IgD-negative memory B cell (primary cell): ENCODE measurements around the gene PYGO1. TPM values are rescaled to one million over a fixed set of nuclear protein-coding genes. Genes with fewer than 3 reads are reported as not detected.
A peak's percentile ranks its signal among the peaks of the same experiment; 100 is the strongest.
"Not testable (repeated sequence)": the region's sequence is repeated elsewhere in the genome, so short reads cannot be mapped to it uniquely, and the experiment has no call there.

Experiments used
- H3K27ac Mint-ChIP-seq, 3 donors: one replicate each; pipeline ENCODE4 v1.8.0; 2020 to 2022; ENCODE audit warnings: mild to moderate bottlenecking in 3 of 3, mixed read lengths in 3 of 3, moderate library complexity in 1 of 3
- H3K27me3 Mint-ChIP-seq: one replicate; pipeline ENCODE4 v1.8.0; 2021; ENCODE audit warnings: mixed read lengths
- H3K36me3 Mint-ChIP-seq: one replicate; pipeline ENCODE4 v1.8.0; 2020; ENCODE audit warnings: mild to moderate bottlenecking, mixed read lengths
- H3K4me1 Mint-ChIP-seq, 3 donors: one replicate each; pipeline ENCODE4 v1.8.0; 2020 to 2022; ENCODE audit warnings: mixed read lengths in 3 of 3, mild to moderate bottlenecking in 1 of 3
- H3K4me3 Mint-ChIP-seq, 4 donors: one replicate each; pipeline ENCODE4 v1.8.0; 2020 to 2022; ENCODE audit warnings: mild to moderate bottlenecking in 4 of 4, mixed read lengths in 4 of 4, moderate library complexity in 3 of 4
- H3K9me3 Mint-ChIP-seq, 3 donors: one replicate each; pipeline ENCODE4 v1.8.0; 2020 to 2021; ENCODE audit warnings: mixed read lengths in 3 of 3, mild to moderate bottlenecking in 1 of 3
- polyA plus RNA-seq: library from polyadenylated mRNA; unstranded; fragments of 300-500 nt; fragmentation: Illumina TruSeq; gene quantifications from one replicate; pipeline ENCODE4 v1.2.3, GENCODE V29; 2021

Gene PYGO1
- polyA plus RNA-seq, 1 donor from 2014 or later = not detected

- H3K27ac Mint-ChIP-seq = no peak overlapping the region
- H3K27me3 Mint-ChIP-seq = no peaks in the 10 kb centered on the region
- peak overlapping the region in 1 of 4 donors; percentile 65 for H3K4me3 Mint-ChIP-seq
- H3K4me1 Mint-ChIP-seq = peaks cover 8 to 22% (median 11%) of the 10 kb centered on the region in 3 donors
- H3K36me3 Mint-ChIP-seq = peaks cover 6% of the 10 kb centered on the region
- peaks cover 0 to 3% (median 0%) of the 10 kb centered on the region in 3 donors for H3K9me3 Mint-ChIP-seq
Measured at GRCh38 chr15:55535436-55535835, 52.7 kb downstream of the PYGO1 start.

- no peak overlapping the region for H3K27ac Mint-ChIP-seq
- no peaks in the 10 kb centered on the region for H3K27me3 Mint-ChIP-seq
- H3K9me3 Mint-ChIP-seq = peaks cover 0 to 1% (median 1%) of the 10 kb centered on the region in 3 donors
- peaks cover 6% of the 10 kb centered on the region for H3K36me3 Mint-ChIP-seq
- H3K4me3 Mint-ChIP-seq = no peak overlapping the region
- H3K4me1 Mint-ChIP-seq = peaks cover 8 to 22% (median 11%) of the 10 kb centered on the region in 3 donors
Measured at GRCh38 chr15:55532944-55533343, 55.2 kb downstream of the PYGO1 start.

- Mint-ChIP-seq H3K36me3 (peaks cover 4% of the 10 kb centered on the region), H3K4me1 (peaks cover 0 to 22% (median 11%) of the 10 kb centered on the region in 3 donors), H3K4me3 (no peak overlapping the region), H3K9me3 (peaks cover 0 to 1% (median 1%) of the 10 kb centered on the region in 3 donors), H3K27me3 (peaks cover 2% of the 10 kb centered on the region), H3K27ac (no peak overlapping the region)
Measured at GRCh38 chr15:55530861-55531313, 57.3 kb downstream of the PYGO1 start.

GRCh38 chr15:55528812-55529211 lies 59.3 kb downstream of the PYGO1 start:
- no peak overlapping the region for H3K27ac Mint-ChIP-seq
- peaks cover 0 to 15% (median 1%) of the 10 kb centered on the region in 3 donors for H3K4me1 Mint-ChIP-seq
- no peak overlapping the region for H3K4me3 Mint-ChIP-seq
- peaks cover 2% of the 10 kb centered on the region for H3K27me3 Mint-ChIP-seq
- H3K36me3 Mint-ChIP-seq = peaks cover 1% of the 10 kb centered on the region
- peaks cover 0 to 4% (median 1%) of the 10 kb centered on the region in 3 donors for H3K9me3 Mint-ChIP-seq

GRCh38 chr15:55527150-55527549 lies 61.0 kb downstream of the PYGO1 start:
- Mint-ChIP-seq H3K27ac (no peak overlapping the region), H3K4me3 (no peak overlapping the region), H3K9me3 (peaks cover 0 to 4% (median 0%) of the 10 kb centered on the region in 3 donors), H3K4me1 (peaks cover 0 to 3% (median 0%) of the 10 kb centered on the region in 3 donors), H3K36me3 (no peaks in the 10 kb centered on the region), H3K27me3 (peaks cover 10% of the 10 kb centered on the region)

- Mint-ChIP-seq H3K36me3 (no peaks in the 10 kb centered on the region), H3K4me3 (no peak overlapping the region), H3K4me1 (peaks cover 0 to 3% (median 0%) of the 10 kb centered on the region in 3 donors), H3K9me3 (peaks cover 0 to 4% (median 0%) of the 10 kb centered on the region in 3 donors), H3K27ac (no peak overlapping the region), H3K27me3 (peaks cover 10% of the 10 kb centered on the region)
Measured at GRCh38 chr15:55526559-55527036, 61.5 kb downstream of the PYGO1 start.

GRCh38 chr15:55522742-55523450 lies 65.2 kb downstream of the PYGO1 start:
- Mint-ChIP-seq H3K9me3 (peaks cover 0 to 3% (median 2%) of the 10 kb centered on the region in 3 donors), H3K4me1 (no peaks in the 10 kb centered on the region), H3K36me3 (peaks cover 1% of the 10 kb centered on the region), H3K4me3 (no peak overlapping the region), H3K27me3 (peaks cover 10% of the 10 kb centered on the region), H3K27ac (no peak overlapping the region)

- peaks cover 9% of the 10 kb centered on the region for H3K27me3 Mint-ChIP-seq
- no peak overlapping the region for H3K27ac Mint-ChIP-seq
- H3K4me1 Mint-ChIP-seq = no peaks in the 10 kb centered on the region
- H3K9me3 Mint-ChIP-seq = peaks cover 0 to 3% (median 0%) of the 10 kb centered on the region in 3 donors
- H3K4me3 Mint-ChIP-seq = no peak overlapping the region
- H3K36me3 Mint-ChIP-seq = peaks cover 1% of the 10 kb centered on the region
Measured at GRCh38 chr15:55518641-55519040, 69.5 kb downstream of the PYGO1 start.

- no peak overlapping the region for H3K27ac Mint-ChIP-seq
- no peak overlapping the region for H3K4me3 Mint-ChIP-seq
- peaks cover 1% of the 10 kb centered on the region for H3K36me3 Mint-ChIP-seq
- no peaks in the 10 kb centered on the region for H3K4me1 Mint-ChIP-seq
- H3K9me3 Mint-ChIP-seq = peaks cover 0 to 3% (median 0%) of the 10 kb centered on the region in 3 donors
- H3K27me3 Mint-ChIP-seq = peaks cover 5% of the 10 kb centered on the region
Measured at GRCh38 chr15:55518009-55518408, 70.1 kb downstream of the PYGO1 start.

- Mint-ChIP-seq H3K4me3 (no peak overlapping the region), H3K27ac (peak overlapping the region in 1 of 3 donors; percentile 32), H3K27me3 (peaks cover 7% of the 10 kb centered on the region), H3K9me3 (peaks cover 0 to under 1% (median 0%) of the 10 kb centered on the region in 3 donors), H3K4me1 (no peaks in the 10 kb centered on the region), H3K36me3 (peaks cover 1% of the 10 kb centered on the region)
Measured at GRCh38 chr15:55515991-55516776, 72.0 kb downstream of the PYGO1 start.

- Mint-ChIP-seq H3K9me3 (no peaks in the 10 kb centered on the region), H3K36me3 (peaks cover 1% of the 10 kb centered on the region), H3K4me3 (no peak overlapping the region), H3K4me1 (no peaks in the 10 kb centered on the region), H3K27me3 (peaks cover 7% of the 10 kb centered on the region), H3K27ac (no peak overlapping the region)
Measured at GRCh38 chr15:55515491-55515890, 72.7 kb downstream of the PYGO1 start.

GRCh38 chr15:55514414-55514850 lies 73.7 kb downstream of the PYGO1 start:
- H3K4me3 Mint-ChIP-seq = no peak overlapping the region
- no peaks in the 10 kb centered on the region for H3K9me3 Mint-ChIP-seq
- H3K4me1 Mint-ChIP-seq = no peaks in the 10 kb centered on the region
- no peak overlapping the region for H3K27ac Mint-ChIP-seq
- H3K27me3 Mint-ChIP-seq = peaks cover 7% of the 10 kb centered on the region
- H3K36me3 Mint-ChIP-seq = peaks cover 1% of the 10 kb centered on the region

- not testable (repeated sequence) for H3K9me3 Mint-ChIP-seq, H3K36me3 Mint-ChIP-seq, H3K27me3 Mint-ChIP-seq, H3K27ac Mint-ChIP-seq, H3K4me3 Mint-ChIP-seq, H3K4me1 Mint-ChIP-seq
Measured at GRCh38 chr15:55513621-55514413, 74.3 kb downstream of the PYGO1 start.

GRCh38 chr15:55513152-55513551 lies 75.0 kb downstream of the PYGO1 start:
- Mint-ChIP-seq H3K4me1 (no peaks in the 10 kb centered on the region), H3K27ac (no peak overlapping the region), H3K9me3 (peaks cover 0 to 3% (median 0%) of the 10 kb centered on the region in 3 donors), H3K36me3 (peaks cover 1% of the 10 kb centered on the region), H3K4me3 (no peak overlapping the region), H3K27me3 (peaks cover 7% of the 10 kb centered on the region)
